GM23338 (cell line): ENCODE measurements around the gene XXYLT1. TPM values are rescaled to one million over a fixed set of nuclear protein-coding genes. Genes with fewer than 3 reads are reported as not detected.

Experiments
- ATAC-seq: fragments of 200-7000 bp; cut with Tn5 transposase; 3 replicates; pipeline ENCODE4 v1.9.1; 2020
- DNase-seq: peaks from one replicate; pipeline ENCODE4 v3.0.0-alpha.2; 2015; ENCODE audit warnings: low spot score
- H2AFZ ChIP-seq: fragments of 200-600 bp; sonication (generic); 2 replicates; pipeline ENCODE4 v1.8.0; 2016; ENCODE audit warnings: antibody characterized with exemption, mild to moderate bottlenecking, moderate library complexity
- H3F3A ChIP-seq: fragments of 200-600 bp; sonication (generic); replicated peaks from 2 replicates; pipeline ENCODE4 v1.8.0; 2017; ENCODE audit warnings: antibody characterized with exemption, mixed run types, low read depth
- H3K27ac ChIP-seq: fragments of 200-600 bp; sonication (generic); 2 replicates; pipeline ENCODE4 v1.6.1; 2016; ENCODE audit warnings: low read depth
- H3K27me3 ChIP-seq: fragments of 200-600 bp; sonication (generic); 2 replicates; pipeline ENCODE4 v1.8.0; 2016; ENCODE audit warnings: mild to moderate bottlenecking, mixed run types, moderate library complexity; ENCODE audit not compliant: insufficient read depth
- H3K36me3 ChIP-seq: fragments of 200-600 bp; sonication (generic); 2 replicates; pipeline ENCODE4 v1.8.0; 2016; ENCODE audit warnings: mild to moderate bottlenecking; ENCODE audit not compliant: insufficient read depth
- H3K4me1 ChIP-seq: fragments of 200-600 bp; sonication (generic); 2 replicates; pipeline ENCODE4 v1.8.0; 2016; ENCODE audit warnings: mild to moderate bottlenecking, moderate library complexity; ENCODE audit not compliant: insufficient read depth
- H3K4me2 ChIP-seq: fragments of 200-600 bp; sonication (generic); 2 replicates; pipeline ENCODE4 v1.7.1; 2017; ENCODE audit warnings: mixed run types
- H3K4me3 ChIP-seq: fragments of 200-600 bp; sonication (generic); 2 replicates; pipeline ENCODE4 v1.6.1; 2016; ENCODE audit warnings: mixed run types
- H3K79me2 ChIP-seq: fragments of 200-600 bp; sonication (generic); replicated peaks from 2 replicates; pipeline ENCODE4 v1.8.0; 2017; ENCODE audit warnings: mild to moderate bottlenecking; ENCODE audit not compliant: insufficient read depth
- H3K9me2 ChIP-seq: fragments of 200-600 bp; sonication (generic); 2 replicates; pipeline ENCODE4 v1.8.0; 2017; ENCODE audit not compliant: insufficient read depth
- H4K20me1 ChIP-seq: fragments of 200-600 bp; sonication (generic); replicated peaks from 2 replicates; pipeline ENCODE4 v1.8.0; 2017; ENCODE audit warnings: mild to moderate bottlenecking; ENCODE audit not compliant: insufficient read depth
- H3K27ac Mint-ChIP-seq: 2 replicates; pipeline ENCODE4 v1.8.0; 2020; ENCODE audit warnings: inconsistent platforms, mild to moderate bottlenecking, moderate library complexity, mixed read lengths
- H3K27me3 Mint-ChIP-seq: 3 replicates; pipeline ENCODE4 v1.8.0; 2022; ENCODE audit warnings: low read depth, mild to moderate bottlenecking, moderate library complexity, mixed read lengths, inconsistent platforms; ENCODE audit not compliant: insufficient read depth, poor library complexity
- H3K36me3 Mint-ChIP-seq: 3 replicates; pipeline ENCODE4 v1.8.0; 2021; ENCODE audit warnings: low read depth, mild to moderate bottlenecking, inconsistent platforms, moderate library complexity, mixed read lengths
- H3K4me1 Mint-ChIP-seq: 3 replicates; pipeline ENCODE4 v1.8.0; 2020; ENCODE audit warnings: mild to moderate bottlenecking, inconsistent platforms, mixed read lengths
- H3K4me3 Mint-ChIP-seq: 3 replicates; pipeline ENCODE4 v1.8.0; 2021; ENCODE audit warnings: moderate library complexity, mild to moderate bottlenecking, inconsistent platforms, mixed read lengths
- H3K9me3 Mint-ChIP-seq: 3 replicates; pipeline ENCODE4 v1.8.0; 2020; ENCODE audit warnings: moderate library complexity, mild to moderate bottlenecking, inconsistent platforms, mixed read lengths
- CREB1 ChIP-seq: fragments of 250-450 bp; sonication (Bioruptor Pico); IDR thresholded peaks from 2 replicates; pipeline ENCODE4 v1.5.0; 2020; ENCODE audit warnings: low read depth, mild to moderate bottlenecking, moderate library complexity
- CTCF ChIP-seq, 2 experiments: fragments of 200-600 bp in 1 of 2; sonication (generic) in 1 of 2; conservative IDR thresholded peaks; 2 replicates each; pipeline versions ENCODE4 v1.5.1 to v1.6.1; 2016 to 2017; ENCODE audit warnings: antibody characterized with exemption in 2 of 2, low read depth in 2 of 2, mild to moderate bottlenecking in 2 of 2, moderate library complexity in 1 of 2
- EZH2 ChIP-seq: fragments of 200-600 bp; sonication (generic); IDR thresholded peaks from one replicate; pipeline ENCODE4 v1.8.0; 2017; ENCODE audit warnings: antibody characterized with exemption, mild to moderate bottlenecking, low read depth; ENCODE audit not compliant: unreplicated experiment
- NANOG ChIP-seq: IDR thresholded peaks from 2 replicates; pipeline ENCODE4 v1.6.1; 2016; ENCODE audit warnings: antibody characterized with exemption, borderline replicate concordance
- POLR2AphosphoS5 ChIP-seq: IDR thresholded peaks from 2 replicates; pipeline ENCODE4 v1.6.1; 2016; ENCODE audit warnings: antibody characterized with exemption, low read depth
- ZNF114 ChIP-seq: fragments of 250-450 bp; sonication (Bioruptor Pico); IDR thresholded peaks from 2 replicates; pipeline ENCODE4 v1.5.0; 2020; ENCODE audit warnings: mild to moderate bottlenecking, moderate library complexity
- ZNF331 ChIP-seq: fragments of 250-450 bp; sonication (Bioruptor Pico); IDR thresholded peaks from 2 replicates; pipeline ENCODE4 v1.5.0; 2020; ENCODE audit warnings: low read depth, mild to moderate bottlenecking, moderate library complexity
- ZNF462 ChIP-seq: fragments of 250-450 bp; sonication (Bioruptor Pico); IDR thresholded peaks from 2 replicates; pipeline ENCODE4 v1.5.0; 2020; ENCODE audit warnings: mild to moderate bottlenecking, moderate library complexity
- polyA plus RNA-seq: library from polyadenylated mRNA; unstranded; fragments of >200 nt; fragmentation: Nextera tagmentation; extraction: Ambion mirVana; gene quantifications from 2 replicates; pipeline ENCODE4 v1.2.1, GENCODE V29; 2016
- total RNA-seq: library from RNA; depleted of rRNA; stranded (reverse); fragments of >200 nt; shearing (Covaris generic); gene quantifications from 2 replicates; pipeline ENCODE4 v1.2.3, GENCODE V29; 2014

XXYLT1 gene
- total and polyA plus RNA-seq, 2 experiments from 2014 or later: 13.5 to 34.8 TPM

- no peak for TF ChIP-seq ZNF462 (CRISPR knock-in tag)
- TF ChIP-seq EZH2: no peak
- no peak for TF ChIP-seq CREB1
These were observed 111.7 kb downstream of the XXYLT1 start (continued) for GRCh38 chr3:195159117-195159813.

GRCh38 chr3:195156286-195156890 is 114.6 kb downstream of the XXYLT1 start:
- no peak overlapping the region for H3K4me3 ChIP-seq
- no peaks in the 10 kb centered on the region for H3K36me3 ChIP-seq
- H3K27me3 ChIP-seq: no peaks in the 10 kb centered on the region
- ATAC-seq (no peak), DNase-seq (no peak)
- H3K79me2 ChIP-seq: peaks cover 19% of the 10 kb centered on the region
- Mint-ChIP-seq H3K9me3 (no peaks in the 10 kb centered on the region), H3K4me3 (no peak overlapping the region), H3K4me1 (peaks cover 69% of the 10 kb centered on the region), H3K36me3 (peaks cover 4% of the 10 kb centered on the region; the same call in 1 of the 3 replicates), H3K27me3 (peaks cover 4% of the 10 kb centered on the region), H3K27ac (peak overlapping the region; percentile 73; the same call in 1 of the 2 replicates)
- peaks cover 47% of the 10 kb centered on the region for H3K4me1 ChIP-seq
- no peaks in the 10 kb centered on the region for H3F3A ChIP-seq
- H3K4me2 ChIP-seq: no peak overlapping the region
- no peaks in the 10 kb centered on the region for H4K20me1 ChIP-seq
- no peaks in the 10 kb centered on the region for H3K9me2 ChIP-seq
- no peak overlapping the region for H2AFZ ChIP-seq
- H3K27ac ChIP-seq: no peak overlapping the region
- no peak for TF ChIP-seq POLR2AphosphoS5
- no peak for TF ChIP-seq CTCF (conservative IDR thresholded peaks at IDR 0.05; ENCODE audit: low read depth in 2 of 2)
- TF ChIP-seq CREB1: no peak
- TF ChIP-seq ZNF114 (CRISPR knock-in tag): no peak
- TF ChIP-seq NANOG: no peak
- no peak for TF ChIP-seq ZNF331
